HG02840 (cell line): ENCODE results near the gene SDK1.
"Not testable (repeated sequence)": the region's sequence is repeated elsewhere in the genome, so short reads cannot be mapped to it uniquely, and the experiment has no call there.

Experiments
- ATAC-seq: cut with Tn5 transposase; IDR thresholded peaks from one replicate; pipeline ENCODE4 v1.9.1; 2021; ENCODE audit warnings: mild to moderate bottlenecking, moderate library complexity, moderate number of reproducible peaks; ENCODE audit not compliant: unreplicated experiment, low FRiP score

Gene SDK1

GRCh38 chr7:4237296-4238235 is 936.5 kb downstream of the SDK1 start:
- no peak for ATAC-seq

DNA sequence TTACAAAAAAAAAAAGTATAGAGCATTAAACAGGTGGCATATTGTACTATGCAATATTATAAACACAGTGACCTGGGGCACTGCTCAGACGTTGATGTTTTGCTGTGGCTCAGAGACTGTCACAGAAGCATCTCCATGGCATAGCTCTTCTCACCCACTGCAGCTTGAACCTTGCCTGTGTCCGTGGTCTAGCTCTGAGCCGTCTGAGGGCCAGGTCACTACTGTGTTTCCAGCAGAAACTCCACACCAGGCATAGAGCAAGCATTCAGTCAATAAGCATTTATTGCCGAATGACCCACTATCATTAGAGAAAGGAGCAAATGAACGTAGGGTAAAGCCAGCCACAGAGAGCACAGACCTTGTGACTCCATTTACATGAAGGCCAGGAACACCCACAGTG is 937.8 kb downstream of the SDK1 start:
- ATAC-seq = no peak

GRCh38 chr7:4240042-4240441 is 939.0 kb downstream of the SDK1 start:
- ATAC-seq = no peak

DNA sequence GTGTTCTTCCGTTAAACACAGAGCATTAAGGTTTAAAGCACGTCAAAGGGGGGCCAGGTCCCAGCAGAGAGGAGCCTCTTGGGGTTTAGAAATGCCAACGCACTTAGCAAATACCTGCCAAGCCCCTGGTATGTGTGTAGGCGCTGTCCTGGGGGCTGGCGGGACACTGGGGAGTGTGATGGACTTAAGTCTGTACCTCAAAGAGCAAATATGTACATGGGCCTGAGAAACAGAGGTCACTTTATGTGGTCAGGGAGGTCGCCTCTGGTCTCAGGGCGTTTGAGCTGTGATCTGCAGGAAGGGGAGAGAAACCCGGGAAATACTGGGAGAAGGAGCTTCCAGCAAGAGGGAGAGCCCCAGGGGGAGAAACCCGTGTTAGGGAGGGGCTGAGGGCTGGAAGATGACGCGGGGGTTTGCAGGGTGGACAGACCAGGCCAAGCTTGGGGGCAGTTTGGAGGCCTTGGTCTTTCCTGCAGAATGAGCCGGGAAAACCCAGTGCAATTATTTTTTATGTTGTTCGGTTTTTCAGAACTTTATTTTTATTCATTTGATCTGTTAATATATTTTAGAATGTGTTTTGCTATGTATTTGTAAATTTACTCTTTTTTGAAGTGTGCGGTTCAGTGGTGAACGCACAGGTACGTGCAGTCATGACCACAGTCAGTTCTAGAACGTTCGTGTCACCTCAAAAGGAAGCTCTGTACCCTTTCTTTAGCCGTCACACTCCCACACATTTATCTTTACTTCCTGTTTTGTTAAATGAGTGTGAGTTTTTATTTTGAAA is 939.7 kb downstream of the SDK1 start:
- ATAC-seq = no peak

DNA sequence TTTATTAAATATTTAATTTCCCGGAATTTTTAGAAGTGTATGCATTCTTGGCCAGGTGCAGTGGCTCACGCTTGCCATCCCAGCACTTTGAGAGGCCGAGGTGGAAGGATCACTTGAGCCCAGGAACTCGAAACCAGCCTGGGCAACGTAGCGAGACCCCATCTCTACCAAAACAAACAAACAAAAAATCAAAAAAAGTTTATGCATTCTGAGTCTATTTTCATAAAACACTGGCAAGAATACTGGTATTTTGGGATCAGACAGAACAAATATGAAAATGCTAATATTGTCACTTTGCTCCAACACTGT is 940.2 kb downstream of the SDK1 start:
- ATAC-seq = no peak

DNA sequence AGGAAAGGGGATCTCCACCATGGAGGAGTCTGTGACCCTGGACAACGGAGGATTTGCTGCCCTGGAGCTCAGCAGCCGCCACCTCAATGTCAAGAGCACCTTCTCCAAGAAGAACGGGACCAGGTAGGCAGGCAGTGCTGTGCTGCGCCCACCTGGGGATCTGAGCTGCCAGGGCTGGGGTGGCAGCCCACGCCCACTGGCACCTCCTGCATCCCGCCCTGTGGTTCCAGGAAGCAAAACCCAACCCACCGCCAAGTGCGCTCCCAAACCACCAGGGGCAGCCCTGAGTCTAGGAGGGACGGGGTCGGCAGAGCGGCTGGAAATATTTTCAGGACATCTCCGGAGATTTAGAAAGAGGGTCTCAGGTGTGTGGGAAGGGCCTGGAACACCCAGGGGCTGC is 940.7 kb downstream of the SDK1 start:
- no peak for ATAC-seq

- ATAC-seq = no peak
These were observed 941.7 kb downstream of the SDK1 start for GRCh38 chr7:4242706-4243105.

DNA sequence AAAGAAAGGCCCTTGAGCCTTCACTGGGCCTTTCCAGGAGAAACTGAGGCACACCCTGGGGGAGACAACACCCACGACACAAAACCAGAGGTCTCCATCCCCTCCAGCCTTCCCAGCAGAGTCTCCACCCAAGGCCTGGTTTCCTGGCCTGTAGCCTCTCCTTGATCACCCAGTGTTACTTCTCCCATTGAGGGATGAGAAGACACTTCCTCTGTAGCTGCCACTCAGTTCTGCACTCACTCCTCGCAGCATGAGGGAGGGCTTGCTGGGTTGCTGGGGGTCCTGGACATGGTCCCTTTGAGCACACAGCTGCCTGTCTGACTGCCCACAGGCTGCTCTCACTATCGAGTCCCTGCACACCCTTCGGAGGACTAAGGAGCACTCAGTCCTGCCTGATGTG is 943.0 kb downstream of the SDK1 start:
- no peak for ATAC-seq

DNA sequence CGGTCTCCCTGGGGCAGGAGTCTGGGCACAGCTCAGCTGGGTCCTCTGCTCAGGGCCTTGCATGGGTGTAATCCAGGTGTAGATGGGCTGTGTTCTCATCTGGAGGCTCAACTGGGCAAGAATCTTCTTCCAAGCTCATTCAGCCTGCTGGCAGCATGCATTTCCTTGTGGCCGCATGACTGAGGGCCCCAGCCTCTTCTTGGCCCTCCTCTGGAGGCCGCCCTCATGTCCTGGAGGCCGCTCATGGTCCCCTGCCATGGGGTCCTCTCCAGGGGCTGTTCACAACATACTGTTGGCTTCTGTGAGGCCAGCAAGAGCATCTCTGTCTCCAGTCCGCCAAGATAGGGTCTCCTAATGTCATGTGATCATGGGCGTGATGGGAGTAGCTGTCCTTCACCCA is 943.6 kb downstream of the SDK1 start:
- ATAC-seq = no peak

DNA sequence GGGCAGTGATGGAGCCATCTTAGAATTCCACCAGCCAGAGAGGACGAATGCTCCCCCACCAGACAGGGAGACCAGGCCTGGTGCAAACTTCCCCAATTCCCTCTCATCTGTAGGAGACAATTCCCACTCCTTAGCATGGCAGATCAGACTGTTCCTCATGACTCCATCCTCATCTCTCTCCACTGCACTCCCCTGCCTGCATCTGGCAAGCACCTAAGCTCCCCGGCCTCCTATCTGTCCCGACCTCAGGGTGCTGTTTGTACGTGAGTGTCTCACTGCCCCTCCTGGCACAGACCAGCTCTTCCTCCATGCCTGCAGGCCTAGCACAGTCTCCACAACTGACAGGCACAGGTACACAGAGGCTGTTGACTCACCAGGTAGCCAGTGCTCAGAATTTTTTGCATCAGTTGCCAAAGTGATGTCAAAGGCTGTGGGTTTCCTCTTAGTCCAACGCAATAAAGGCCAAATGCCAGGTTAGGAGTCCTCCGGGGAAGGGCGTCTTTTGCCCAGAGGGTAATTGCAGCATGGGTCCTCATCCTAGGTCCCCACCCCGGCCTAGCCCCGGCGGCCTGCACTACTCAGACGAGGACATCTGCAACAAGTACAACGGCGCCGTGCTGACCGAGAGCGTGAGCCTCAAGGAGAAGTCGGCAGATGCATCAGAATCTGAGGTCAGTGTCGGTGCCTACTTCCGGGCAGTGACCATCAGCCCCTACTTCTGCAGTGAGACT is 944.2 kb downstream of the SDK1 start:
- no peak for ATAC-seq

DNA sequence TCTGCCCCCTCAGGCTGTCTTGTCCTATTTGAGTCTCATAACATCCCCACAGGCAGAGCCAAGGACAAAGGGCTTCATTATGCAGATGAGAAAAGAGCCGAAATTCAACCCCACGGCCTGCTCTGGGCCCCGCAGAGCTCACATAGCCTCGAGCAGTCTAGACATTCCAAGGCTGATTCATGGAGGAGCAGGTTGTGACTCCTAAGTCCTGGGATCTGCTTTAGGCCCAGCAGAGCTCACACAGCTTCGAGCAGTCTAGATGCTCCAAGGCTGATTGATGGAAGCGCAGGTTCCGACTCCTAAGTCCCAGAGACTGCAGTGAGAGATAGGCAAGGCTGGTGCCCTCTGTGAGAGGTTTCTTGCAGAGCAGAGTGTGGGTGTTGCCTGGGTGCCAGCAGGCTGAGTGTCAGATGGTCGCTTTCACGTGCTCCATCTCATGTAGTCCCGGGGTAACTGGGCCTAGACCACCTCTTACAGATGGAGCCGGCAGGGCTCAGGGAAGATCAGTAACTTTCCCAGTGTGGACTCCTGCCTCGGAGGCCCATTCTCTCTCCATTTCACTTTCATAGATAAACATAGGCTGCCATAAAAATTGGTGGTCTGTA is 944.9 kb downstream of the SDK1 start:
- ATAC-seq = no peak

- ATAC-seq = no peak
These were observed 945.5 kb downstream of the SDK1 start for GRCh38 chr7:4246536-4246935.

- no peak for ATAC-seq
These were observed 946.2 kb downstream of the SDK1 start for GRCh38 chr7:4247106-4247876.

DNA sequence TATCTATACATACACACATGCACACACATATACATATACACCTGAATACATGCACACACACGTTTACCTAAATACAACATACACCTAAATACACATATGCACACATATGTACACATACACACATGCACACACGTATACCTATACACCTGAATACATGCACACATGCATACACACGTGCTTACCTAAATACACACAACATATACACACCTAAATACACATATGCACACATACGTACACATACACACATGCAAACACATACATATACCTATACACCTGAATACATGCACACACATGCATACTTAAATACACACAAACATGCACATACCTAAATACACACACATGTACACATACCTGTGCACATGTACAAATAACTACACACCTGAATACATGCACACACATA is 947.2 kb downstream of the SDK1 start:
- no peak for ATAC-seq

DNA sequence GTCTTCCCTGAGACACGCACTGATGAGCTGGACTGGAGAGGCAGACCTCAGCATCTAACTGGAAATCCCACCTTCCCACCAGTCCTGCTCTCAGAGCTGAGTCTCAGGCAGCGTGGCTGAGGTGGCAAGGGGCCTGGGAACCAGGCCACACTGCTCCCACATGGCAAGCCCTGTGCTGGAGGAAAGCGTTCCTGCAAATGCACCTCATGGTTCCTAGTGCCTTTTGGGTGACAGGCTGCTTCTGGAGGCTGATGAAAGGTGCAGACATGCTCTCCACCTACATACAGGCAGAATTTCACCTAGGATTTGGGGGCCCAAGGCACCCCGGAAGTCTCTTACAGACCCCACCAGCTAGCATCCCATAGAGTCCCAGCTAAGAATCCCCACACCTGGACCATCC is 948.2 kb downstream of the SDK1 start:
- no peak for ATAC-seq

DNA sequence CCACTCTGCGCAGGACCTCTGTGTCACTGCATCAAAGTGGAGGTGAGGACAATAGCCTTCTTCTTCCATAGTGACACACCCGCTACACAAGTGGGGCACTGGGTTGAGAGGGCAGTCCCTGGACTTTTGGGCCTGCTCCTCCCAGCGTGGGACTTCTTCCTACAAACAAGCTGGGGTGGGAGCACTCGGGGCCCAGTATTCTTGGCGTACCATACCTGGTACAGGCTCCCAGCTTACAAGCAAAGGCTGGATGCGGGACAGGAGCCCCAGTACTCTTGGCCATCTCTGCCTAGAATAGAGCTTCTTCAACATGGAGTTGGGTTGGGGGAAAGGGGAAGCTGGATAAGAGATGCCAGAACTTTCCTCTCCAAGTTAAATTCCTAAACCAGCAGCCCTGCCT is 954.3 kb downstream of the SDK1 start:
- ATAC-seq = no peak

GRCh38 chr7:4256286-4256685 is 955.2 kb downstream of the SDK1 start:
- no peak for ATAC-seq

GRCh38 chr7:4257146-4258111 is 956.4 kb downstream of the SDK1 start:
- no peak for ATAC-seq

GRCh38 chr7:4260116-4260515 is 959.1 kb downstream of the SDK1 start:
- ATAC-seq = not testable (repeated sequence)
